ENCODE measurements around the gene BCAS2.

BCAS2 gene

GRCh38 chr1:114581335-114582287 lies at the start of gene BCAS2:
Gene BCAS2, minus strand, starts transcription at chr1:114581615. Its CDS starts 24 bp downstream, at chr1:114581591.
- H3K9ac ChIP-seq (ENCODE audit: low read depth, low read length), result peak within 1 kb of the TSS; percentile 74
- no peaks in the 10 kb centered on the region for H3K9me3 ChIP-seq (ENCODE audit: control insufficient read depth, insufficient read depth, low read length)
- peaks cover 11% of the 10 kb centered on the region for H3K36me3 ChIP-seq (ENCODE audit: insufficient read depth, low read length)
- no peaks in the 10 kb centered on the region for H3K4me1 ChIP-seq (ENCODE audit: insufficient read depth, low read length)

DNA sequence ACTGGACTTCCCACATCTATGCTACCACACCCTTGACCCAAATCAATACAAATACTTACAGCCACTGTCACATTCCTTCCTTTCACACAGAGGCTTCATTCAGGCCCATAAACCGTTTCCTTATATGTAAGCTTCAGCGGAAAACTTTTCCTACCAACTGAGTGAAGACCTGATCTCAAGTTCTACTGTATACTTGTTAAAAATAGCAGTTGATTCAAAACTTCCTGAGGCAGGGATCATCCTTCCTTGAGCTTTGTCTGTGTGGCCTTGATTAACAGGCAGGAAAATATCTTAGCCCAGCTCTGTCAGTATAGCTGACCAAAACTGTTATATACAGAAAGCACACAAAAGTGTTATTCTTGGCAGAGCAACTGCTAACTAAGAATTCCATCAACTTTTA lies 45.7 kb upstream of the BCAS2 start:
- Histone ChIP-seq H3K9me3 (ENCODE audit: control insufficient read depth, insufficient read depth, low read length) (no peaks in the 10 kb centered on the region), H3K36me3 (ENCODE audit: insufficient read depth, low read length) (no peaks in the 10 kb centered on the region), H3K4me1 (ENCODE audit: insufficient read depth, low read length) (no peaks in the 10 kb centered on the region), H3K9ac (ENCODE audit: low read depth, low read length) (no peak overlapping the region)

DNA sequence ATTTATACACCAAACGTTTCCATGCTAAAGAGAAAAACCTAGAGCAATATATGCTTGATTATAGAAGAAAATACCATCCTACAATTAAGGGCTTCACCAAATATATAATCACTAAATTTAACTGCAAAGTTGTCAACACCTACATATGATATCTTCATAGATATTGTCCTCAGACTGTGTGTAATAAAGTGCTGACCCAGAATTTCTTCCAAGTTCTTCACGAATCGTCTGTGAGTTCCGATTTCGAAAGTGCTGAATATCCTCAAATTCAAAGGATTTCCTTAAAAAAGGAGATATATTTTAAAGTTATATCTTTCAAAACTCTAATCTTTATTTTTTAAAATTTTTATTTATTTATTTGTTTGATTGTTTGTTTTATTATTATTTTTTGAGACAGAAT lies 41.9 kb upstream of the BCAS2 start:
- Histone ChIP-seq H3K36me3 (ENCODE audit: insufficient read depth, low read length) (no peaks in the 10 kb centered on the region), H3K9me3 (ENCODE audit: control insufficient read depth, insufficient read depth, low read length) (no peaks in the 10 kb centered on the region), H3K4me1 (ENCODE audit: insufficient read depth, low read length) (no peaks in the 10 kb centered on the region), H3K9ac (ENCODE audit: low read depth, low read length) (no peak overlapping the region)

DNA sequence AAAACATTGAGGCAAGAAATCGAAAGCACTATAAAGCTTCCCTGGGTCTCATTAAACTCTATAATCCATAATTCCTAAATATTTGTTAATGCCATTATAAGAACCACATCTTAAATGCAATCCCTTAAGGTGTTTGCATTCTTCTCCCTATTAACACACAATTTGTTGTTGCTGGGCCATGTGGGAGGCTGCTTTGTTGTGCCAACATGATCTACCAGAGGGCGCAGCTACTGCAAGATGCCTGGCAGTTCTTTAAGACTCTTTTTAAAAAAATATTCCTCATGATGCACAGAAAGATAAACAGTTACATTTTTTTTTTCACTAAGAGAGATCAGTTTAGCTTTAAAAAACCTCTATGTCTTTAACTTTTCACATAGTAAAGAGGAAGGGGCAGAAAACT lies 39.0 kb upstream of the BCAS2 start:
- no peaks in the 10 kb centered on the region for H3K9me3 ChIP-seq (ENCODE audit: control insufficient read depth, insufficient read depth, low read length)
- H3K36me3 ChIP-seq (ENCODE audit: insufficient read depth, low read length), result no peaks in the 10 kb centered on the region
- no peaks in the 10 kb centered on the region for H3K4me1 ChIP-seq (ENCODE audit: insufficient read depth, low read length)
- no peak overlapping the region for H3K9ac ChIP-seq (ENCODE audit: low read depth, low read length)

DNA sequence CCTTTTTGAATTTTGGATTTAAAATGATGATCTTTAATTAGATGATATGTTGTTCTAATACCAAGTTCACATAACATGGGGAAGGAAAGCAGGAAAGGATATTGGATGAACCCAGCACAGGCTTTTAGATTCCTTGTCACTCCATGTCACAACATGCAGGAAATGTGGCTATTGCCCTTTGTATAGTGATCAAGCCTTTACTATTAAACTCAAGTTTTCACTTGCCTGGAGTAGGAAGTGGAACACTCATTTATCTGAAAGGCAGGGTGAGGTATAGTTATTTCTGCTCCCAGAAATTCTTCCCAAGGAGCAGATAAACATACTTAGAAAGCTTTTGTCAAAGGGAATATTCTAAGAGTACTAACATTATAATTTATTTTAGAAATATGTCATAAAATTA lies 37.2 kb upstream of the BCAS2 start:
- H3K4me1 ChIP-seq (ENCODE audit: insufficient read depth, low read length), result no peaks in the 10 kb centered on the region
- H3K9me3 ChIP-seq (ENCODE audit: control insufficient read depth, insufficient read depth, low read length), result no peaks in the 10 kb centered on the region
- H3K9ac ChIP-seq (ENCODE audit: low read depth, low read length), result no peak overlapping the region
- no peaks in the 10 kb centered on the region for H3K36me3 ChIP-seq (ENCODE audit: insufficient read depth, low read length)

DNA sequence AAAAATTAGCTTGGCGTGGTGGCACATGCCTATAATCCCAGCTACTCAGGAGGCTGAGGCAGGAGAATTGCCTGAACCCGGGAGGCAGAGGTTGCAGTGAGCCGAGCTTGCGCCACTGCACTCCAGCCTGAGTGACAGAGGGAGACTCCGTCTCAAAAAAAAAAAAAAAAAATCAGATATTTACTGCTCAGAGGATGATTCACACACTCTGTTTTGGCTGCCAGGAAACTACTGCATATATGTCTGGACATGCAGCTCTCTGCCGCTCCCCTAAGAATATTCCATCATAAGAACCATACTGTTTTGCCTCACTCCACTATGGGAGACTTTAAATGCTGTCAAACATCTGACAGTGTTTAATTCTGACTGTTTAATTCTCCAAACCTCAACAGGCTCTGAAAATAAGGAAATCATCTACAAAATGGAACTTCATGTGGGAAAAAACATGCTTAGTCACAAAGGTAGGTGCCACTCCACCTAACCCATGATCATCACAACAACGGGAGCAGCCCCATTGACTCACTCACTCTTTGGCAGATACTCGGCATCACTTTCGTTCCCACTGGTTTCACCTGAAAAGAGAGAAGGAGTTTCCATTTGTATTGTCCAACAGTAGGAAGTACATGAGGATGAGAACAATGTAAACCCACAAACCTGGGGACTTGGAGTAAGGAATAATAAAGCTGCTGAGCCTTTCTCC lies 29.3 kb upstream of the BCAS2 start:
- H3K36me3 ChIP-seq (ENCODE audit: insufficient read depth, low read length), result no peaks in the 10 kb centered on the region; the same call in 1 of the 2 replicates
- no peak overlapping the region for H3K9ac ChIP-seq (ENCODE audit: low read depth, low read length)
- H3K9me3 ChIP-seq (ENCODE audit: control insufficient read depth, insufficient read depth, low read length), result no peaks in the 10 kb centered on the region
- H3K4me1 ChIP-seq (ENCODE audit: insufficient read depth, low read length), result no peaks in the 10 kb centered on the region

DNA sequence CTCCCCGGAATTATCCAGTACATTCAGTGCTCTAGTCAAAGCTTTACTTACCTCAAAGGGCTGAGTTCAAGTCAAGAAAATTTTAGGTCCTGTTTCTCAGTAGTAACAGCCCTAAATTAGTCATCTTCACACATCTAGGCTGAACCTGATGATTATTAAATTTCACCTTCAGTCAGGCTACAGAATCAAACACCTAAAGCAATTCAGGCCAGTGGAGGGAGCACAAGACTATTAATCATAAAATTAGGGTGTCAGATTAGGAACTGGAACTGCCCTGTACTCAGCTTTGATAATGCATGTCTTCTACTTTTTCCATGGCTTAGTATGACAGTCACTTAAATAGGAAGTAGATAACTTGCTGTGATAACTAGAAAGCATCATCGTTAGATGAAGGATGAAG lies 28.4 kb upstream of the BCAS2 start:
- Histone ChIP-seq H3K4me1 (ENCODE audit: insufficient read depth, low read length) (no peaks in the 10 kb centered on the region), H3K9me3 (ENCODE audit: control insufficient read depth, insufficient read depth, low read length) (no peaks in the 10 kb centered on the region), H3K9ac (ENCODE audit: low read depth, low read length) (no peak overlapping the region), H3K36me3 (ENCODE audit: insufficient read depth, low read length) (no peaks in the 10 kb centered on the region; the same call in 1 of the 2 replicates)

DNA sequence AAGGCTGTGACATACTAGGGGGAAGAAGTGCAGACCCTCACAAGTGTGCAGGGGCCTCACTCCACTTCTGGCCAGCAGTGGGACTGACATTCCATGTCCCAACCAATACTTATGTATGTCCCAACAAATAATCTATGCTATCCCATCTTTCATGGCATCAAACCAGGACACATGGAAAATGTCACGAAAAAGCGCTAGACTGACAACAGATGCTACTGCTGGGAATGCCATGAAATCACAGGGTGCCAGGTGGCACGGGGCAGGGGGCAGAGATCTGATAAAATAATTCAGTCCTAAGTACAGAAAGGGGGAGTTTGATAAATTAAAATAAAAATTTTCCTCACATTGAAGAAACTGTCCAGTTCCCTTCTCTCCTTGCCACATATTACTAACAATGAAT lies 27.6 kb upstream of the BCAS2 start:
- Histone ChIP-seq H3K4me1 (ENCODE audit: insufficient read depth, low read length) (no peaks in the 10 kb centered on the region), H3K9ac (ENCODE audit: low read depth, low read length) (no peak overlapping the region), H3K36me3 (ENCODE audit: insufficient read depth, low read length) (no peaks in the 10 kb centered on the region; the same call in 1 of the 2 replicates), H3K9me3 (ENCODE audit: control insufficient read depth, insufficient read depth, low read length) (no peaks in the 10 kb centered on the region)

- Histone ChIP-seq H3K9me3 (ENCODE audit: control insufficient read depth, insufficient read depth, low read length) (no peaks in the 10 kb centered on the region), H3K4me1 (ENCODE audit: insufficient read depth, low read length) (no peaks in the 10 kb centered on the region), H3K9ac (ENCODE audit: low read depth, low read length) (no peak overlapping the region), H3K36me3 (ENCODE audit: insufficient read depth, low read length) (no peaks in the 10 kb centered on the region; the same call in 1 of the 2 replicates)
These were observed 25.8 kb upstream of the BCAS2 start for GRCh38 chr1:114607223-114607622.

- Histone ChIP-seq H3K4me1 (ENCODE audit: insufficient read depth, low read length) (no peaks in the 10 kb centered on the region), H3K9me3 (ENCODE audit: control insufficient read depth, insufficient read depth, low read length) (no peaks in the 10 kb centered on the region; the same call in 1 of the 2 replicates), H3K9ac (ENCODE audit: low read depth, low read length) (no peak overlapping the region), H3K36me3 (ENCODE audit: insufficient read depth, low read length) (no peaks in the 10 kb centered on the region; the same call in 1 of the 2 replicates)
These were observed 16.5 kb upstream of the BCAS2 start for GRCh38 chr1:114597949-114598348.

DNA sequence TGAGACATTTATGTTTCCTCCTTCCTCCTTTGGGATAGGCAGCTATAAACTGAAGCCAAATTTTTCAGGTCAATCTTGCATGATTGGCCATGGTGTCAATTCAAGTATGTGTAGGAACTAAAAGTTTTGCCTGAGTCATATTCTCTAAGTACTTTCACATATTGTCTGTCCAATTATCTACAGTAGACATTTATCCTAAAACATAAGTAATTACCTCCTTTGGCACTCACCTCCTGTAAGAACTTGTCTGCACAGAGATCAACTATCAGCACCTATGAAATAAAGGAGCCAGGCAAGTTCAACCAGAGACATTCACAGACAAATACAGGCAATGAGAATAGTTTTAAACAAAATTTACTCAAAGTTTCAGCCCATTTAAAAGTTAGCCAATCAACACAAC lies 14.2 kb upstream of the BCAS2 start:
- H3K36me3 ChIP-seq (ENCODE audit: insufficient read depth, low read length), result no peaks in the 10 kb centered on the region; the same call in 1 of the 2 replicates
- no peaks in the 10 kb centered on the region for H3K4me1 ChIP-seq (ENCODE audit: insufficient read depth, low read length)

GRCh38 chr1:114594046-114594445 lies 12.6 kb upstream of the BCAS2 start:
- Histone ChIP-seq H3K9ac (ENCODE audit: low read depth, low read length) (no peak overlapping the region), H3K36me3 (ENCODE audit: insufficient read depth, low read length) (no peaks in the 10 kb centered on the region; the same call in 1 of the 2 replicates), H3K4me1 (ENCODE audit: insufficient read depth, low read length) (no peaks in the 10 kb centered on the region), H3K9me3 (ENCODE audit: control insufficient read depth, insufficient read depth, low read length) (no peaks in the 10 kb centered on the region; the same call in 1 of the 2 replicates)

More for the DNA sequence above, 14.2 kb upstream of the BCAS2 start:
- no peak overlapping the region for H3K9ac ChIP-seq (ENCODE audit: low read depth, low read length)
- H3K9me3 ChIP-seq (ENCODE audit: control insufficient read depth, insufficient read depth, low read length), result no peaks in the 10 kb centered on the region; the same call in 1 of the 2 replicates

DNA sequence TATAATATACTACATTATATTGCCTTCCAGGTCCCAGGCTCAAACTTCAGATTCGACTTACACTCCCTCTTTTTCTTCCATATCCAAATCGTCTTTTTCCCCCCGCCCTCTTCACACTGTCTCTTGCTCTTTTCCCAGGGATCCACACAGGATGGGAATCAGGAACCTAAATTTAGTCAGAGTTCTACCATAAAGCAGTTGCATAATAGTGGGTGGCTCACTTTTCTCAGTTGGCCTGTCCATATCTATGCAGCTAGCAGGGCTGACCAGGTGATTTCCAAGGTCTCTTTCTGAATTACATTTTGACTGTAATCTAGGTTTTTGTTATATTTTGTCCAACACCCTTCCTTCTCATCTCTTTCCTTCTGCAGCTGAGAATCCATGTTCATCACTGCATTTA lies 7.7 kb upstream of the BCAS2 start:
- no peak overlapping the region for H3K9ac ChIP-seq (ENCODE audit: low read depth, low read length)
- H3K4me1 ChIP-seq (ENCODE audit: insufficient read depth, low read length), result no peaks in the 10 kb centered on the region
- no peaks in the 10 kb centered on the region for H3K9me3 ChIP-seq (ENCODE audit: control insufficient read depth, insufficient read depth, low read length)
- H3K36me3 ChIP-seq (ENCODE audit: insufficient read depth, low read length), result no peaks in the 10 kb centered on the region; the same call in 1 of the 2 replicates

DNA sequence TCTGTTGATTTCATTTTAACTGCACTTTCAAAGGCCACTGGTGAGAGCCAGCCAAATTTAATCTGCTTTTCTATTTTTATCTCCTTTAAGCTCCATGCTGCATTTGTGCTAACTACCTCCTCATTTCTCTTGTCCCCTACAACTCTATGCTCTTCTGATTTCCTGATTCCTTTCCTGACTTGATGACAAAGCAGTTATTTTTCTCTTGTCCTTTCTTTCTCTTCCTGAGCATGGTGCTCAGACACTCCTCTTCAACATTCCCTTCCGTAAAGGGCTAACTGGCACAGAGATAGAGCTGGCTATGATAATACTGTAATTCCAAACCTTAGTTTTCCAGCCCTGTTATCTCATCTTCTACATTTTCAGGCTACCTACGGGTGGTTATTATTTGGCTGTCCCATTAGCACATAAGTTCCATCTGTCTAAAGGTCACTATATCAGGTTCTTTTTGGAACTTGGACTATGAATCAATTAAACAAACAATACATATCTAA lies 6.8 kb upstream of the BCAS2 start:
- Histone ChIP-seq H3K9ac (ENCODE audit: low read depth, low read length) (no peak overlapping the region), H3K4me1 (ENCODE audit: insufficient read depth, low read length) (no peaks in the 10 kb centered on the region)

More for the DNA sequence above, 6.8 kb upstream of the BCAS2 start:
- H3K36me3 ChIP-seq (ENCODE audit: insufficient read depth, low read length), result no peaks in the 10 kb centered on the region
- H3K9me3 ChIP-seq (ENCODE audit: control insufficient read depth, insufficient read depth, low read length), result no peaks in the 10 kb centered on the region
